ENCODE results near the gene BEGAIN. TPM values are rescaled to one million over a fixed set of nuclear protein-coding genes. Genes with fewer than 3 reads are reported as not detected.
A peak's percentile ranks its signal among the peaks of the same experiment; 100 is the strongest.

Gene BEGAIN
- total RNA-seq, 1 donor from 2014 or later = 7.0 TPM

DNA sequence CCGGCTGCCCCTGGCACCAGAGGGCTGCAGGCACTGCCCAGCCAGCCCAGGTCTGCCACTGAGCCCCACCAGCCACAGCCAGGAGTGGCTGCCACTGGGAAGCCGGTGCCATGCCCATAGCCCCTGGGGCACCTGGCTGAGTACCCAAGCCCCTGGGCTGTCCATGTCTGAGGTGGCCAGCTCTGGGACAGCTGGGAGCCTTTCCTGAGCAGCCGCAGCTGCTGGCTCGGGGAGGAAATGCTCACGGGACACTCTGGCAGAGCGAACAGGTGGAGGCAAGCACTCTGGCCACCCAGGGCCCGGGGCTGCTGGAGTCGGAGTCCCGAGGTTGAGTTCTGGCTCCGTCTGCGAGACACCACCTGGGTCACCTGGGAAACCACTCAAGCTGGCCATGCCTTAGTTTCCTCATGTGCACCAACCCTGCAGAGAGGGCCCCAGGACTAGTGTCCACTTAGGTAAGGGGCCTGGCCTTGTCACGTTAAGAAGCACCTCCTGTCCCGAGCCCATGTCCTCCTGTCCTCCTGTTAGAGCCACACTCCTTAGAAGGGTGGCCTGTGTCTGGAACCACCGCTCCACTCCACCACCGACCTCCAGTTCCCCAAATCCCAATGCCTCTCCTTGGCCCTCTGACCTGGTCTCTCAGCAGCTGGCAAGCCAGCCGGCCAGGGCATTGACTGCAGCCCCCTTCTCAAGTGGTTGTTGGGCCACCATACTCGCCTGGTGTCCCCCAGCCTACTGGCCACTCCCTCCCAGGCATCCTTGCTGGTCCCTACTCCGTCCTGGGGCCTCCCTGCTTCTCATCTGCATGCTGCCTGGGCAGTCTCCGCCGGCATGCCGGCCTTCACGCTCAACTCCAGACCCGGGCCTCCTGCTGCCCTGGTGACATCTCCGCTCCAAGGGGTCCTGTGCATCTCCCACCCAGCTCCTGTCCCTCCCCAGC is 45.3 kb downstream of the BEGAIN start:
- H3K27me3 Mint-ChIP-seq (ENCODE audit: unreplicated experiment) = no peaks in the 10 kb centered on the region
- H3K4me3 Mint-ChIP-seq (ENCODE audit: unreplicated experiment) = no peak overlapping the region
- H3K4me1 Mint-ChIP-seq (ENCODE audit: unreplicated experiment) = no peaks in the 10 kb centered on the region
- no peak for DNase-seq (ENCODE audit: extremely low spot score, unreplicated experiment)
- H3K27ac Mint-ChIP-seq (ENCODE audit: unreplicated experiment) = no peak overlapping the region
- H3K9me3 Mint-ChIP-seq (ENCODE audit: unreplicated experiment) = no peaks in the 10 kb centered on the region
- H3K36me3 Mint-ChIP-seq (ENCODE audit: unreplicated experiment) = no peaks in the 10 kb centered on the region
- TF ChIP-seq, protein P1, sequence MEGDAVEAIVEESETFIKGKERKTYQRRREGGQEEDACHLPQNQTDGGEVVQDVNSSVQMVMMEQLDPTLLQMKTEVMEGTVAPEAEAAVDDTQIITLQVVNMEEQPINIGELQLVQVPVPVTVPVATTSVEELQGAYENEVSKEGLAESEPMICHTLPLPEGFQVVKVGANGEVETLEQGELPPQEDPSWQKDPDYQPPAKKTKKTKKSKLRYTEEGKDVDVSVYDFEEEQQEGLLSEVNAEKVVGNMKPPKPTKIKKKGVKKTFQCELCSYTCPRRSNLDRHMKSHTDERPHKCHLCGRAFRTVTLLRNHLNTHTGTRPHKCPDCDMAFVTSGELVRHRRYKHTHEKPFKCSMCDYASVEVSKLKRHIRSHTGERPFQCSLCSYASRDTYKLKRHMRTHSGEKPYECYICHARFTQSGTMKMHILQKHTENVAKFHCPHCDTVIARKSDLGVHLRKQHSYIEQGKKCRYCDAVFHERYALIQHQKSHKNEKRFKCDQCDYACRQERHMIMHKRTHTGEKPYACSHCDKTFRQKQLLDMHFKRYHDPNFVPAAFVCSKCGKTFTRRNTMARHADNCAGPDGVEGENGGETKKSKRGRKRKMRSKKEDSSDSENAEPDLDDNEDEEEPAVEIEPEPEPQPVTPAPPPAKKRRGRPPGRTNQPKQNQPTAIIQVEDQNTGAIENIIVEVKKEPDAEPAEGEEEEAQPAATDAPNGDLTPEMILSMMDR (IDR thresholded peaks at IDR 0.05) = no peak

DNA sequence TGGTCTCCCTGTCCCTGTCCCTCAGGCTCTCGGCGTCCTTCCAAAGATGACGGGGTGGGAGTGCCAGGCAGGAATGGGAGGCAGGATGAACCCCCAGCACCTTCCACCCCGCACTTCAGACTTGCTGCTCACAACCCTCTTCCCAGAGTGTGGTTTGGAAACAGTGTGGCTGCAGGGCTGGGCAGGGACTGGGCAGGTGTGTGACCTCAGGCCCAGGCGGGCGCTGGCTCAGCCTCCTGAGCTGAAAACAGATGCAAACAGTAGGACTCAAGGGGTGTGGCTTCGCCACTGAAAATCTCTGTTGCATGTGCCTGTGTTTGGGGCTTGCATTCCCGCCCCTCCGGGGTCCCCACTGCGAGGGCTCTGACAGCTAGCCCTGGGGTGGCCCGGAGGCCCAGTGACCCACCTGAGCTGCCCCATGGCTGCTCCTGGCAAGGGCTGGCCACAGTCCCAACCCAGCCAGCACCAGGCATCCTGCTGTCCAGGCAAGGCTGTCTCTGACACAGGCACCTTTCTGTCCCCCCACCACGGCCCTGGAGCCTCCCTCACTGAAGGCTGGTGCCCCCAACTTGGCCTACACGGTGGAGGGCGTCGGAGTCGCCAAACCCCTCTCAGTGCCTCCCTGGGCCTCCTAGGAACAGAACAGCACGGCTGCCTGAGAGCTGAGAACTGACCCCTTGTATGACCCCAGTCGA is 46.1 kb downstream of the BEGAIN start:
- Mint-ChIP-seq H3K9me3 (ENCODE audit: unreplicated experiment) (no peaks in the 10 kb centered on the region), H3K4me3 (ENCODE audit: unreplicated experiment) (no peak overlapping the region), H3K27me3 (ENCODE audit: unreplicated experiment) (no peaks in the 10 kb centered on the region), H3K27ac (ENCODE audit: unreplicated experiment) (no peak overlapping the region), H3K36me3 (ENCODE audit: unreplicated experiment) (peaks cover 2% of the 10 kb centered on the region), H3K4me1 (ENCODE audit: unreplicated experiment) (peaks cover 6% of the 10 kb centered on the region)
- DNase-seq (ENCODE audit: extremely low spot score, unreplicated experiment) = no peak
- TF ChIP-seq, protein P1 (IDR thresholded peaks at IDR 0.05) = no peak

DNA sequence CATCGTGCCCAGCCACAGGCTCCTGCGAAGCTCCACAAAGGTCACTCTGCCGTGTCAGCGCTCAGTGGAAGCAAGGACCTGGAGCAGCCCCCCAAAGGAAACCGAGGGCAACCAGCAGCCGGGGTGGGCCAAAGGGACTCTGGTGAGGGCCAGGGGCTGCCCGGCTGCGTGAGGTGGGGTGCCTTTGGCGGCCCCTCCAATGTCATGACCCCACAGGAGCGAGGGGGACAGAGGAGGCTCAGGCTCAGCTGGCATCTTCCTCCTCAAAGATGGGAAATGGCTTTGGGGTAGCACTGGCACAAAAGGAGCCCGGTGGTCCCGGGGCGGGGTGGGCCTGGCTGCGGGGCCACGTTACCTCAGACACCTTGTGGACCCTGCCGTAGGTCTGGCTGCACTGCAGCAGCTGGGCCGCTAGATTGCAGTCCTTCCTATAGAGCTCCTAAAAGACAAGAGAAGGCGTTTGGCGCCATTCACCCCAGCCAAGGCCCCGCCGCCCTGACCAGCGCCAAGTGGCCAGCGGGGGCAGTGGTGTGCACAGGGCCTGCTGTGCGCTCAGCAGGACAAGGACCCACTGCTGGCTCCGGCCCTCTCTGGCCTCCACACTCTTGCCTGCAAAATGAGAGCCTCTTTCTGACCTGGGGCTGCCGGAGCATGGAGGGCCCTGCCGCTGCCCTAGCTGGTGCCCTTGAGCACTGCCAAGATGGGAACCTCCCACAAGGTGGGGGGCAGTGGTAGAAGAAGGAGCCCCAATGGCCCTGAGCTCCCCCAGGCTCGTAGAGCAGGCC is 46.9 kb downstream of the BEGAIN start:
- no peak overlapping the region for H3K27ac Mint-ChIP-seq (ENCODE audit: unreplicated experiment)
- no peaks in the 10 kb centered on the region for H3K27me3 Mint-ChIP-seq (ENCODE audit: unreplicated experiment)
- TF ChIP-seq, protein P1 (IDR thresholded peaks at IDR 0.05) = peak; percentile 18
- H3K36me3 Mint-ChIP-seq (ENCODE audit: unreplicated experiment) = peaks cover 5% of the 10 kb centered on the region
- H3K9me3 Mint-ChIP-seq (ENCODE audit: unreplicated experiment) = no peaks in the 10 kb centered on the region
- no peak for DNase-seq (ENCODE audit: extremely low spot score, unreplicated experiment)
- H3K4me1 Mint-ChIP-seq (ENCODE audit: unreplicated experiment) = peaks cover 11% of the 10 kb centered on the region
- H3K4me3 Mint-ChIP-seq (ENCODE audit: unreplicated experiment) = no peak overlapping the region

DNA sequence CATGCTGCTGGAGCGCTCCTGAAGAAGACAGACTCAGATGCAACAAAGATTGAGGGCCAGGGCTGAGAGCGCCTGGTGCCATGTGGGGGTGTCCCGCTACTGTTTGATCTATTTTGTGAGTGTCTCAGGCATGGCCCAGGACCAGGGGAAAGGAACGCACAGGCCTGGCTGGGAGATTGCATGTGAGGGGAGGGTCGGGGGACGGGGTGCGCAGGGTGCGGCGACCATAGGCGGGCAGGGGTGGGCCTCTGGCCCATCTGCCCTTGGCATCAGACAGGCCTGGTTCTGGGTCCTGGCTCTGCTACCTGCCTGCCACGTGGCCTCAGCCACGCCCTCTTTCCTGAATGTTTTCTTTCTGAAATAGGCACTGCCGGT is 47.5 kb downstream of the BEGAIN start:
- H3K4me3 Mint-ChIP-seq (ENCODE audit: unreplicated experiment) = no peak overlapping the region
- TF ChIP-seq, protein P1 (IDR thresholded peaks at IDR 0.05) = no peak
- no peaks in the 10 kb centered on the region for H3K27me3 Mint-ChIP-seq (ENCODE audit: unreplicated experiment)
- no peak for DNase-seq (ENCODE audit: extremely low spot score, unreplicated experiment)
- H3K9me3 Mint-ChIP-seq (ENCODE audit: unreplicated experiment) = no peaks in the 10 kb centered on the region
- H3K4me1 Mint-ChIP-seq (ENCODE audit: unreplicated experiment) = peaks cover 11% of the 10 kb centered on the region
- no peak overlapping the region for H3K27ac Mint-ChIP-seq (ENCODE audit: unreplicated experiment)
- peaks cover 5% of the 10 kb centered on the region for H3K36me3 Mint-ChIP-seq (ENCODE audit: unreplicated experiment)
